ENCODE data around the gene FBXL16.

GRCh38 chr16:754656-755055, 49.1 kb upstream of the FBXL16 start:
- TF ChIP-seq CTCF (IDR thresholded peaks at IDR 0.05; ENCODE audit: low read depth, low read length) (no peak), EZH2phosphoT487 (IDR thresholded peaks at IDR 0.05; ENCODE audit: low read depth) (no peak)
